Mesenteric fat pad (tissue), 1 donor: ENCODE data around the gene TK1. TPM values are rescaled to one million over a fixed set of nuclear protein-coding genes. Genes with fewer than 3 reads are reported as not detected.
A peak's percentile ranks its signal among the peaks of the same experiment; 100 is the strongest.

Source experiments
- DNase-seq: peaks from one replicate; pipeline ENCODE4 v3.0.0-alpha.2; 2020; ENCODE audit warnings: low spot score
- total RNA-seq: library from RNA; stranded (reverse); fragmentation: NEBNext Ultra II Directional; extraction: Animal tissue kit (Norgen Biotek cat#: 25700); gene quantifications from one replicate; pipeline ENCODE4 v1.2.1, GENCODE V29; 2021
- donor health status: DM: yes; HTN: yes; CAD: no.

Gene TK1
- total RNA-seq, 1 donor from 2014 or later = 1.1 TPM

DNA sequence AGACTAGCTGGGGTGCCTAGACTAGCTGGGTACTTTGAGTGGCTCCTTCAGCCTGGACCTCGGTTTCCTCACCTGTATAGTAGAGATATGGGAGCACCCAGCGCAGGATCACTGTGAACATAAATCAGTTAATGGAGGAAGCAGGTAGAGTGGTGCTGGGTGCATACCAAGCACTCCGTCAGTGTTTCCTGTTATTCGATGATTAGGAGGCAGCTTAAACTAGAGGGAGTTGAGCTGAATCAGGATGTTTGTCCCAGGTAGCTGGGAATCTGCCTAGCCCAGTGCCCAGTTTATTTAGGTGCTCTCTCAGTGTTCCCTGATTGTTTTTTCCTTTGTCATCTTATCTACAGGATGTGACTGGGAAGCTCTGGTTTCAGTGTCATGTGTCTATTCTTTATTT, 36.2 kb upstream of the TK1 start:
- DNase-seq = no peak

- no peak for DNase-seq
Observed at GRCh38 chr17:78219396-78220150, 32.7 kb upstream of the TK1 start.

DNA sequence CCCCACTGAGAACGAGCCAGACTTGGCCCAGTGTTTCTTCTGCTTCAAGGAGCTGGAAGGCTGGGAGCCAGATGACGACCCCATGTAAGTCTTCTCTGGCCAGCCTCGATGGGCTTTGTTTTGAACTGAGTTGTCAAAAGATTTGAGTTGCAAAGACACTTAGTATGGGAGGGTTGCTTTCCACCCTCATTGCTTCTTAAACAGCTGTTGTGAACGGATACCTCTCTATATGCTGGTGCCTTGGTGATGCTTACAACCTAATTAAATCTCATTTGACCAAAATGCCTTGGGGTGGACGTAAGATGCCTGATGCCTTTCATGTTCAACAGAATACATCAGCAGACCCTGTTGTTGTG, 27.8 kb upstream of the TK1 start:
- no peak for DNase-seq

DNA sequence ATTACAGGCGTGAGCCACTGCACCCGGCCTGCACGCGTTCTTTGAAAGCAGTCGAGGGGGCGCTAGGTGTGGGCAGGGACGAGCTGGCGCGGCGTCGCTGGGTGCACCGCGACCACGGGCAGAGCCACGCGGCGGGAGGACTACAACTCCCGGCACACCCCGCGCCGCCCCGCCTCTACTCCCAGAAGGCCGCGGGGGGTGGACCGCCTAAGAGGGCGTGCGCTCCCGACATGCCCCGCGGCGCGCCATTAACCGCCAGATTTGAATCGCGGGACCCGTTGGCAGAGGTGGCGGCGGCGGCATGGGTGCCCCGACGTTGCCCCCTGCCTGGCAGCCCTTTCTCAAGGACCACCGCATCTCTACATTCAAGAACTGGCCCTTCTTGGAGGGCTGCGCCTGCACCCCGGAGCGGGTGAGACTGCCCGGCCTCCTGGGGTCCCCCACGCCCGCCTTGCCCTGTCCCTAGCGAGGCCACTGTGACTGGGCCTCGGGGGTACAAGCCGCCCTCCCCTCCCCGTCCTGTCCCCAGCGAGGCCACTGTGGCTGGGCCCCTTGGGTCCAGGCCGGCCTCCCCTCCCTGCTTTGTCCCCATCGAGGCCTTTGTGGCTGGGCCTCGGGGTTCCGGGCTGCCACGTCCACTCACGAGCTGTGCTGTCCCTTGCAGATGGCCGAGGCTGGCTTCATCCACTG, 27.3 kb upstream of the TK1 start, which contains the start of gene BIRC5:
BIRC5 (plus strand) TSS at position 238 of the 690 bp plus-strand sequence; CDS start at position 302, 64 bp downstream.
- peak; percentile 96 for DNase-seq

GRCh38 chr17:78211032-78211431, 24.2 kb upstream of the TK1 start:
- DNase-seq = no peak

- DNase-seq = no peak
Observed at GRCh38 chr17:78210111-78210510, 23.3 kb upstream of the TK1 start.

GRCh38 chr17:78208486-78208885, 21.6 kb upstream of the TK1 start:
- DNase-seq = no peak

DNA sequence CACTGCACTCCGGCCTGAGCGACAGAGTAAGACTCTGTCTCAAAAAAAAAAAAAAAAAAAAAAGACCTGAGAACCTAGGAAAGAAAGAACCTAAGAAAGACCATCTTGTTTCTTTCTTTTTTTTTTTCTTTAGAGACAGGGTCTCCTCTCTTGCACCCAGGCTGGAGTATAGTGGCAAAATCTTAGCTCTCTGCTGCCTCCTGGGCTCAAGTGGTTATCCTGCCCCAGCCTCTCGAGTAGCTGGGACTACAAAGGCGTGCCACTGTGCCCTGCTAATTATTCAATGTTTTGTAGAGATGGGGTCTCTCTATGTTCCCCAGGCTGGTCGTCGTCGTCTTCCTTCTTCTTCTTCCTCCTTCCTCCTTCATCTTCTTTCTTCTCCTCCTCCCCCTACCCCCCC, 19.4 kb upstream of the TK1 start:
- no peak for DNase-seq

DNA sequence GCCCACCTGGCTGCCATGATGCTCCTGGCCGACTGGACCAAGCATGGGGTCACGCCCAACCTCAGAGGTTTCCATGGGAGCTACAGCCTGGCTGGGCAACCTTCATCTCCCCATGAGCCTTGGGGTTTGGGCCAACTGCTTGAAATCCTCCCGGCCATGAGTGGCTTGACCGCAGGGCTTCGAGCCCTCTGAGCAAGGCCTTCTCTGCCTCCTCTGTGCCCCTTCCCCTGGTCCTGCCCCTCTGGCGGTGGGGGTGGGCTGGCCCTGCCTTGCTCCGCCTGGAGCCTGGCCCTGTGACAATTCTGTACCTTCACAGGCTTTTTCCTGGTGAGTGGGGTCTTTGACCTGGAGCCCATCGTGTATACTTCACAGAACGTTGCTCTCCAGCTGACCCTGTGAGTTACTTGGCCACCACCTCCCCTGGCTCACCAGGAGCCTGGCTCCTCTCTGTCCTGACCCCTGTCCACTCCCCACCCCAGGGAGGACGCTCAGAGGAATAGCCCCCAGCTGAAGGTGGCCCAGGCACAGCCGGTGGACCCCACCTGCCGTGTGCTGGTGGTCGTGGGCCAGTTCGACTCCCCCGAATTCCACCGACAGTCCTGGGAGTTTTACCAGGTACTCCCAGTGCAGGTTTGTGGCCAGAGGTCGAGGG, 18.4 kb upstream of the TK1 start:
- DNase-seq = no peak

GRCh38 chr17:78204387-78205123, 17.7 kb upstream of the TK1 start:
- DNase-seq = no peak

DNA sequence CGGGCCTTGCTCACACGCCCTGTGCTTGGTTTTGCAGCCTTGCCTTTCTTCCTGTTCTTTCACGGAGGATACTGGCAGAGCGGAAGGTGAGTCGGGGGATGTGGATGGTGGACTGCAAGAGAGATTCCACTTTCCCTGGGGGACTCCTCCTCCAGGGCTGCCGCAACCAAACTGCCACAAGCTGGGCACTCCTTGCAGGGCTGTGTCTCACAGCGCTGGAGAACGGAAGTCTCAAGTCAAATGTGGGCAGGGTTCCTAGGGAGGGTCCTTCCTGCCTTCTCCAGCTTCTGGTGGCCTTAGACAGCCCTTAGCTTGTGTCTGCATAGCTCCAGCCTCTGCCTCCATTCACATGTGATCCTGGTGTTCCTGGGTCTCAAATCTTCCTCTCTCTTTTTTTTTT, 15.8 kb upstream of the TK1 start:
- DNase-seq = no peak

DNA sequence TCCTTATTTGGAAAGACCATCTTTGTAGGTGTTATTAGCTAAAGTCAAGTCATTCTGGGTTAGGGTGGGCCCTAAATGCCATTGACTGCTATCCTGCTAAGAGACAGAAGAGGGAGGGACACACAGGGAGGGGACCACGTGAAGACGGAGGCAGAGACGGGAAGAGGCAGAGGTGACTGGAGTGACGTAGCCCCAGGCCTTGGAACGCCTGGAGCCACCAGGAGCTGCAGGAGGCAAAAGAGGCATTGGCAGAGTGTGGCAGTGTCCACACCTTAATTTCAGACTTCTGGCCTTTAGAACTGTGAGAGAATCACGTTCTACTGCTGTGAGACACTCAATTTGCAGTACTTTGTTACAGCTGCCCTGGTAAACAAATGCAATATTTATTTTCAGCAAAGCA, 13.6 kb upstream of the TK1 start:
- no peak for DNase-seq

- DNase-seq = no peak
Observed at GRCh38 chr17:78197147-78197832, 10.4 kb upstream of the TK1 start.

DNA sequence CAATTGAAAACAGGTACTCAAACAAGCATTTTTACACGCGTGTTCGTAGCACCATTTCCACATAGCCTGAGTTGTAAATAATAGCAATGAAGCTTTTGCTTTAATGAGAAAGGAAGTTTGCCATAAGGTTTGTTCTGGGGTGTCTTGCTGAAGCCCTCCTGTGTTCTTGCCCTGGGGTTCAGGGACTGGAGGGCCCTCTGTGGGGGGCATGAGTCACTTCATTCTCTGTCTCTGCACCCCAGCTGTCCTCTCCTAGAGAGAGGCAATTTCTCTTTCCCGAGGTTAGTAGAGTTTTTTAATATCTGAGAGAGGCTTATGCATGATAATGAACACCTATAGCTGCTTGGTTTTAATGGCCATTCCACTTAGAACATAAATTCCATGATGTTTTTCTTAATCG, 9.9 kb upstream of the TK1 start:
- no peak for DNase-seq

DNA sequence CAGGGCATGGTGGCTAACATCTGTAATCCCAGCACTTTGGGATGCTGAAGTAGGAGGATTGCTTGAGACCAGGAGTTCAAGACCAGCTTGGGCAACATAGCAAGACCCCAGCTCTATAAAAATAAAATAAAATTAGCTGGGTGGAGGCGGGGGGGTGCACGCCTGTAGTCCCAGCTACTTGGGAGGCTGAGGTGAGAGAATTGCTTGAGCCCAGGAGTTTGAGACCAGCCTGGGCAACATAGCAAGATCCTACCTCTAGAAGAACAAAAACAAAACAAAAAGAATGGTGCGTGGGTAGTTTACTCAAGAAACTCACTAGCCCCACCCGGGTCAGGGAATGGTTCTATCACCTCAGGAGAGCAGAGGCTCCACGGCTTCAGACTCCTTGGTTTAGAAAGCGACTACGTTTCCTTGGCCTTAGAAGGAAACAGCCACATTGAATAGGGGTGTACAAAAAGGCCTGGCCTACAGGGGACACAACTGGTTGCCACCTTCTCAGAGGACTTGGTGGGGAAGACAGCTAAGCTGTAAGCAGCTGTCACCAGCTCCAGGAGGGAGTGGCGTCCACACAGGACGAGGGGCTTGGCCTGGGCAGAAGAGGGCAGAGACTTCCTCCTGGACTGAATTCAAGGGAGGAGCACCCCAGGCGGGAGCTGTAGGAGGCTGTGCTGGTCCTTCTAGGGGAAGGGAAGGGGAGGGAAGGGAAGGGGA, 716 bp downstream of the TK1 start:
- no peak for DNase-seq

DNA sequence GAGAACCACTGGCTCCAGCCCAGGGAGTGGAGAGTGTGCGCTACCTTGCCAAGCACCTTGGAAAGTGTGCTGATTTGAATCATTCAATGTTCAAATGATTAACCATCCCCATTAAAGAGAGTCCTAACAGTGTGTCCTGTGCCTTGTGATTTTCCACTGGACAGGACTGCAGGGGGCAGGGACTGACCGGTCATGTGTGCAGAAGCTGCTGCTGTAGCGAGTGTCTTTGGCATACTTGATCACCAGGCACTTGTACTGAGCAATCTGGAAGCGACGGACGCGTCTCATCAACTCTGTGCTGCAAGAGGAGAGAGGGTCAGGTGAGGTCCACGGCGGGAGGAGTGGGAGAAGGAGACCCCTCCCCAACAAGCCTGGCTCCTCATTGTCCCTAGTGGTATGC, 2.0 kb downstream of the TK1 start:
- no peak for DNase-seq

DNA sequence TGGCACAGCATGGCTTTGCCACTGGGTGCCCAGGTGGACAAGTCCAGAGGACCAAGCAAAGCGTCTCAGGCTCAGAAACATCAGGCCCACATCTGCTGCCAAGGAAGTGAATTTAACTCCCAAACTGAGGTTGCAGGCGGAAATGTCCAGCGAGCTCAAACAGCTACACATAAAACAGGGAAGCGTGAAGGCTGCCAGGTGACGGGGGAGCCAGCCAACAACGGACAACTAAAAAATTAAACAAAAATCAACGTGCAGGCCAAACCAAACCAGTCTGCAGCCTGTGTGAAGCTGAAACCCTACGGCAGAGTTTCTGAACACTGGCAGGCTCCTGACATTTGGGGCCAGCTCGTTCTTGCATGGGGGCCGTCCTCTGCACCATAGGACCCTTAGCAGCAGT, 2.5 kb downstream of the TK1 start:
- DNase-seq = no peak

GRCh38 chr17:78183916-78184315, 2.9 kb downstream of the TK1 start:
- DNase-seq = no peak

GRCh38 chr17:78182504-78182903, 4.3 kb downstream of the TK1 start:
- no peak for DNase-seq

GRCh38 chr17:78180508-78180907, 6.3 kb downstream of the TK1 start:
- no peak for DNase-seq

GRCh38 chr17:78180083-78180482, 6.8 kb downstream of the TK1 start:
- no peak for DNase-seq
